Muscle layer of duodenum (tissue), 2 donors: ENCODE results near the gene ZNF718.
"Not testable (repeated sequence)": the region's sequence is repeated elsewhere in the genome, so short reads cannot be mapped to it uniquely, and the experiment has no call there.

ENCODE experiments used
- H3K27ac ChIP-seq: one replicate; pipeline ENCODE4 v1.7.0; 2013; ENCODE audit warnings: mild to moderate bottlenecking, low read length
- H3K27me3 ChIP-seq: one replicate; pipeline ENCODE4 v1.7.0; 2013; ENCODE audit warnings: low read depth, mild to moderate bottlenecking, control low read depth, low read length
- H3K36me3 ChIP-seq, 2 donors: one replicate each; pipeline ENCODE4 v1.7.0; 2013; ENCODE audit warnings: low read length in 2 of 2, control low read depth in 1 of 2, mild to moderate bottlenecking in 1 of 2; ENCODE audit not compliant: insufficient read depth in 2 of 2, control insufficient read depth in 1 of 2
- H3K4me1 ChIP-seq, 2 donors: one replicate each; pipeline ENCODE4 v1.7.0; 2013; ENCODE audit warnings: low read length in 2 of 2, mild to moderate bottlenecking in 2 of 2, control low read depth in 1 of 2, moderate library complexity in 1 of 2; ENCODE audit not compliant: insufficient read depth in 2 of 2, control insufficient read depth in 1 of 2
- H3K4me3 ChIP-seq, 2 donors: one replicate each; pipeline ENCODE4 v1.7.0; 2013; ENCODE audit warnings: low read length in 2 of 2, low read depth in 1 of 2, mild to moderate bottlenecking in 1 of 2
- H3K9me3 ChIP-seq, 2 donors: one replicate each; pipeline ENCODE4 v1.7.0; 2013; ENCODE audit warnings: low read length in 2 of 2, control low read depth in 1 of 2, mild to moderate bottlenecking in 1 of 2; ENCODE audit not compliant: control insufficient read depth in 1 of 2
- donor health status: healthy.

ZNF718 gene

DNA sequence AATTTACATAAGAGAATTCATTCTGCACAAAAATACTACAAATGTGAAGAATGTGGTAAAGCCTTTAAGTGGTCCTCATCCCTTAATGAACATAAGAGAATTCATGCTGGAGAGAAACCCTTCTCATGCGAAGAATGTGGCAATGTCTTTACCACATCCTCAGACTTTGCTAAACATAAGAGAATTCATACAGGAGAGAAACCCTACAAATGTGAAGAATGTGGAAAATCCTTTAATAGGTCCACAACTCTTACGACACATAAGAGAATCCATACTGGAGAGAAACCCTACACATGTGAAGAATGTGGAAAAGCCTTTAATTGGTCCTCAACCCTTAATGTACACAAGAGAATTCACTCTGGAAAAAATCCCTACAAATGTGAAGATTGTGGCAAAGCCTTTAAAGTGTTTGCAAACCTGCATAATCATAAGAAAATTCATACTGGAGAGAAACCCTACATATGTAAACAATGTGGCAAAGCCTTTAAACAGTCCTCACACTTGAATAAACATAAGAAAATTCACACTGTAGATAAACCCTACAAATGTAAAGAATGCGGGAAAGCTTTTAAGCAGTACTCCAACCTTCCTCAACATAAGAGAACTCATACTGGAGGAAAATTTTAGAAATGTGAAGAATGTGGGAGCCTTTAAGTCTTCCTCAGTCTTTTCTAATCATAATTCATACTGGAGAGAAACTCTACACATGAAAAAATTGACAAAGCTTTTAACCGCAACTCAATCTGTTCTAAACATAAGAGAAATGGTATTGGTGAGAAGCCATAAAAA, 37.4 kb downstream of the ZNF718 start:
- H3K9me3 ChIP-seq: peaks cover 58 to 65% of the 10 kb centered on the region in 2 donors
- H3K27ac ChIP-seq: no peak overlapping the region
- no peaks in the 10 kb centered on the region for H3K4me1 ChIP-seq
- H3K27me3 ChIP-seq: no peaks in the 10 kb centered on the region
- H3K36me3 ChIP-seq: peaks cover 4 to 54% of the 10 kb centered on the region in 2 donors
- H3K4me3 ChIP-seq: peak overlapping the region; percentile 32 to 62

DNA sequence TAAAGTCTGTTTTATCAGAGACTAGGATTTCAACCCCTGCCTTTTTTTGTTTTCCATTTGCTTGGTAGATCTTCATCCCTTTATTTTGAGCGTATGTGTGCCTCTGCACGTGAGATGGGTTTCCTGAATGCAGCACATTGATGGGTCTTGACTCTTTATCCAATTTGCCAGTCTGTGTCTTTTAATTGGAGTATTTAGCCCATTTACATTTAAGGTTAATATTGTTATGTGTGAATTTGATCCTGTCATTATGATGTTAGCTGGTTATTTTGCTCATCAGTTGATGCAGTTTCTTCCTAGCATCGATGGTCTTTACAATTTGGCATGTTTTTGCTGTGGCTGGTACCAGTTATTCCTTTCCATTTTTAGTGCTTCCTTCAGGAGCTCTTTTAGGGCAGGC, 45.3 kb downstream of the ZNF718 start:
- H3K27me3 ChIP-seq, H3K27ac ChIP-seq, H3K4me3 ChIP-seq, H3K4me1 ChIP-seq: not testable (repeated sequence)
- Histone ChIP-seq H3K36me3 (peaks cover 0 to 22% of the 10 kb centered on the region in 2 donors), H3K9me3 (peaks cover 16 to 61% of the 10 kb centered on the region in 2 donors)

DNA sequence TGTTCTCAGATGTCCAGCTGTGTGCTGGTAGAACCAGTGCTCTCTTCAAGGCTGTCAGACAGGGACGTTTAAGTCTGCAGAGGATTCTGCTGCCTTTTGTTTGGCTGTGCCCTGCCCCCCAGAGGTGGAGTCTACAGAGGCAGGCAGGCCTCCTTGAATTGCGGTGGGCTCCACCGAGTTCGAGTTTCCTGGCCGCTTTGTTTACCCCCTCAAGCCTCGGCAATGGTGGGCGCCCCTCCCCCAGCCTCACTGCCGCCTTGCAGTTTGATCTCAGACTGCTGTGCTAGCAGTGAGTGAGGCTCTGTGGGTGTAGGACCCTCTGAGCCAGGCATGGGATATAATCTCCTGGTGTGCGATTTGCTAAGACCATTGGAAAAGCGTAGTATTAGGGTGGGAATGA, 47.0 kb downstream of the ZNF718 start:
- H3K36me3 ChIP-seq: peaks cover 0 to 17% of the 10 kb centered on the region in 2 donors
- peaks cover 12 to 67% of the 10 kb centered on the region in 2 donors for H3K9me3 ChIP-seq
- H3K27ac ChIP-seq, H3K4me1 ChIP-seq, H3K27me3 ChIP-seq: not testable (repeated sequence)
- H3K4me3 ChIP-seq: peak overlapping the region in 1 of 2 donors; percentile 49

DNA sequence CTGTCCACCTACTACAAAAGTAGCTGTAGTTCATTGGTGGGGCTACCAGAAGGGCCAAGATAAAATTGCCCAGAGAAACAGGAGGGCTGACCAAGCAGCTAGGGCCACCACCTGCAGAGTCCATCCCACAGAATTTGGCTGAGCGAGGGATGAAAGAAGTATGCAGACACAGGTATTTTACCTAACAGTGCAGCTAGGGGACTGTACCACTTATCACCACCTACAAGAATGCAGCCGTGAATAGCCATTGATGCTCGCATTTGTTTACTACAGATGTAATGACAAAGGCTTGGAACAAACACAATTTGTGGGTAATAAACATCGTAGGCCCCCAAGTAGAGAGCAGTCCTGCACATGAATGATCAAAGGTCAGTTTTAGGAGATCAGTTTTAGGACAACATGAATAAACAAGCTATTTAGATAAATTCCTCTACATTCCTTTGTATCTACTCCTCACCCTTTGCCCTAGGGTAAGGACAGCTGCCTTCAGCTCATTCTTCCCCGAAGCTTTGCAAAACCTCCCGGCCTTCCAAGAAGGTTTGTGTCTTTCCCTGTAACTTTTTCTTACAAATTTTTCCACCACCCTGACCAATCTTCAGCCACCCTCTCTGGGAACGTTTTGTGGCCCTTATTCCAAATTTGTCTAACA, 49.5 kb downstream of the ZNF718 start:
- H3K4me1 ChIP-seq: no peaks in the 10 kb centered on the region
- peak overlapping the region in 1 of 2 donors; percentile 47 for H3K4me3 ChIP-seq
- no peaks in the 10 kb centered on the region for H3K27me3 ChIP-seq
- H3K9me3 ChIP-seq: peaks cover 29 to 80% of the 10 kb centered on the region in 2 donors
- H3K36me3 ChIP-seq: peaks cover 0 to 20% of the 10 kb centered on the region in 2 donors
- H3K27ac ChIP-seq: no peak overlapping the region

DNA sequence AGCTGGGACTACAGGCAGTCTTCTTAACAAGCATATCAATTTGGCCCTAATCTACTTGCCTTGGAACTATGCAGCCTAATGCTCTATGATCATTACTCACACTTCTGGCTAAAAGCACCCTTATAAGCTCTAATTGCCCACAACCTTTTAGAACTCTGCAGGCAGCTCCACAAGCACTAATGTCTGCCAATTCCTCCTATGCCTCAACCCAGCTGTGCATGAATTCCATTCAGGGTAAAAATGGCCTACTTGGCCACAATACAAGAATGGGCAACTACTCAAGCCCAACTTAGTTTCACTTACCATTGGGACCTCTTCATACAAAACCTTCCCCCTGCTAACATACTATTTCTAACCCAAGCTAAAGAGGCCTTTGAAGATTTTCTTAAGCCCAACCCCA, 51.7 kb downstream of the ZNF718 start:
- Histone ChIP-seq H3K9me3 (peaks cover 33 to 91% of the 10 kb centered on the region in 2 donors), H3K4me1 (no peaks in the 10 kb centered on the region), H3K27ac (no peak overlapping the region), H3K36me3 (peaks cover 0 to 34% of the 10 kb centered on the region in 2 donors), H3K4me3 (peak overlapping the region in 1 of 2 donors; percentile 47), H3K27me3 (no peaks in the 10 kb centered on the region)

DNA sequence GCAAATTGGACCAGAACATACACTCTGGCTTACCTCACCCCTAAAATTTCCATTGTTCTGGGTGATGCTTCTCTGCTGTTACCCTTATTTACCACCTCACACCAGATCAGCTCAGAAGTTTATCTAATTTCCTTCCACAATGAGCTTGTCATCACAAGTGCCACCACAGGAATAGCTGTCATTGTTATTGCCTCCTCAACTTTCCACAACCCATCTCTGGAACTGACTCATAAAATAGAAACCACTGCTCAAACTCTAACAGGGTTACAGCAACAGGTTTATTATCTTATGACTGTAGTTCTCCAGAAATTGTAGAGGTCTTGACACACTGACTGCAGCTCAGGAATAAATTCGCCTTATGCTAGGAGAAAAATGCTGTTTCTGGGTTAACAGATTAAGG, 52.7 kb downstream of the ZNF718 start:
- Histone ChIP-seq H3K27me3 (no peaks in the 10 kb centered on the region), H3K36me3 (peaks cover 0 to 24% of the 10 kb centered on the region in 2 donors), H3K4me1 (no peaks in the 10 kb centered on the region), H3K4me3 (peak overlapping the region in 1 of 2 donors; percentile 47), H3K9me3 (peaks cover 33 to 86% of the 10 kb centered on the region in 2 donors), H3K27ac (no peak overlapping the region)

DNA sequence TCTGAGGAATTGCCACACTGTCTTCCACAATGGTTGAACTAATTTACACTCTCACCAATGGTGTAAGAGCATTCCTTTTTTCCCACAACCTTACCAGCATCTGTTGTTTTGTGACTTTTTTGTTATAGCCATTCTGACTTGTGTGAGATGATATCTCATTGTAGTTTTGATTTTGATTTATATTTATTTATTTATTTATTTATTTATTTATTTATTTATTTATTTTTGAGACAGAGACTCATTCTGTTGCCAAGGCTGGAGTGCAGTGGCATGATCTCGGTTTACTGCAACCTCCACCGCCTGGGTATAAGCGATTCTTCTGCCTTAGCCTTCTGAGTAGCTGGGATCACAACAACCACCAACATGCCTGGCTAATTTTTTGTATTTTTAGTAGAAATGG, 57.9 kb downstream of the ZNF718 start:
- H3K27me3 ChIP-seq, H3K27ac ChIP-seq, H3K4me1 ChIP-seq: not testable (repeated sequence)
- Histone ChIP-seq H3K36me3 (peaks cover 0 to 15% of the 10 kb centered on the region in 2 donors), H3K9me3 (peaks cover 24 to 77% of the 10 kb centered on the region in 2 donors), H3K4me3 (peak overlapping the region in 1 of 2 donors; percentile 31)

DNA sequence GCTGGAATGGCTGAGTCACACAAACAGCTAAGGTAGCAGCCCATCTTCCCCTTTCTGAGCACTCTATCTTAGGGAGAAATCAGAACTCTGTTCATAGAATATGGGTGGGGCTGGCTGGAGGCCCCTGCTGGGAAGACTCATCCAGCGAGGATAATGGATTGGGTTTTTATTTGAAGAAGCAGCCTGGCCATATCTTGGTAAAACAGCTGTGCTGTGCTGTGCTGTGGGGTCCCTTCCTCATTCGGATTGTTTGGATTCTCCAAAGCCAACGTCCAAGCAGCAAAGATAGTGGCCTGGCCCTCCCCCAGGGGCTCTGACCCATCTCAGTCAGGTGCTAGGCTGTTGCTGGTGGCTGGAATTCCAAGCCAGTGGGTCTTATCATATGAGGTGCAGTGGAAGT, 63.8 kb downstream of the ZNF718 start:
- H3K9me3 ChIP-seq: peaks cover 9 to 61% of the 10 kb centered on the region in 2 donors
- H3K27ac ChIP-seq: no peak overlapping the region
- no peaks in the 10 kb centered on the region for H3K4me1 ChIP-seq
- H3K36me3 ChIP-seq: peaks cover 0 to 4% of the 10 kb centered on the region in 2 donors
- peak overlapping the region in 1 of 2 donors; percentile 41 for H3K4me3 ChIP-seq
- no peaks in the 10 kb centered on the region for H3K27me3 ChIP-seq

DNA sequence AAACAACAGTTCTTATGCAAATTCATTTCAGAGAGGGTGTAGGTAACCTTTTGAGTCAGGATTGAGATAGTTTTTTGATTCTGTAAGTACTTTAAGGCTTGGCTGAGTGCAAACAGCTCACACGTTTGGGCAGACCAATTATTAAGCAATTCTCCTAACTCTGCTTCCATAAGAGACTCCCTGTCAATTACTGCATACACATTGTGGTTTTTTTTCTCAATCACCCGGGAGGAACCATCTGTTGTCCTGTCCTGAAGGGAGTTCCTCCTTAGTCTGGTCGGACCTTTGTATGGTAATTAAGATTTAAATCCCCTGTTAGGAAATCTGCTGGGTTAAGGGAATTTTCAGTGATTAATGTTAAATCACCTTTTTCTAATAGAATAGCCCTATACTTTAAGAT, 70.9 kb downstream of the ZNF718 start:
- H3K27me3 ChIP-seq, H3K36me3 ChIP-seq, H3K4me1 ChIP-seq, H3K27ac ChIP-seq, H3K4me3 ChIP-seq: not testable (repeated sequence)
- peaks cover 0 to 34% of the 10 kb centered on the region in 2 donors for H3K9me3 ChIP-seq

DNA sequence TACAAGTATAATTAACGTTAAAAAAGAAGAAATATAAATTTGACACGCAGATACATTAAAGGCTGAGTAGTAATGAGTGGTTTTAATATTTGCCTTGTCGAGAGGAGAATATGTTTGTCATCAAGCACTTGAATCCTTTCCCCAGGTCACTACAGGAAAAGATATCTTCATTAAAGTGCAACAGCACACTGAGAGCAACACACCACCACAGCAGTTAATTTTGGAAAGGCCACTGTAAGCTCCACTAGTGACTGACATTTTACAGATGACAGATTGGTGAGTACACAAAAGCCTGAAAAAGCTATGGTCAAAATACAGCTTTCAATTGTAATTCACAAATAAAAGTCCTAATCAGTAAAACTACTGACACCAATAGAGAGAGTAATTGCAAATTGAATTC, 76.6 kb downstream of the ZNF718 start:
- Histone ChIP-seq H3K4me1 (no peaks in the 10 kb centered on the region), H3K9me3 (peaks cover 5 to 33% of the 10 kb centered on the region in 2 donors), H3K27ac (no peak overlapping the region), H3K27me3 (no peaks in the 10 kb centered on the region), H3K4me3 (no peak overlapping the region), H3K36me3 (peaks cover 0 to 19% of the 10 kb centered on the region in 2 donors)

DNA sequence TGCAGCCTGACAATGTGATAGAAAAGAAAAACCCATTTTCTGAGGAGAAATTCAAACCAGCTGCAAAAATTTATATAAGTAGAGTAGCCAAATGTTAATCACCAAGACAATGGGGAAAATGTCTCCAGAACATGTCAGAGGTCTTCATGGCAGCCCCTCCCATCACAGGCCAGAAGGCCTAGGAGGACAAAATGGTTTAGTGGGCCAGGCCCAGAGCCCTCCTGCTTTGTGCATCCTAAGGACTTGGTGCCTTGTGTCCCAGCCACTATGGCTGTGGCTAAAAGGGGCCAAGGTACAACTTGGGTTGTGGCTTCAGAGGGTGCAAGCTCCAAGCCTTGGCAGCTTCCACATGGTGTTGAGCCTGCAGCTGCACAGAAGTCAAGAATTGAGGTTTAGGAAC, 78.5 kb downstream of the ZNF718 start:
- H3K36me3 ChIP-seq: peaks cover 0 to 19% of the 10 kb centered on the region in 2 donors
- not testable (repeated sequence) for H3K4me1 ChIP-seq, H3K27ac ChIP-seq, H3K27me3 ChIP-seq
- H3K4me3 ChIP-seq: peak overlapping the region in 1 of 2 donors; percentile 3
- H3K9me3 ChIP-seq: peaks cover 5 to 27% of the 10 kb centered on the region in 2 donors
